ENCODE results near the gene ASPRV1. TPM values are rescaled to one million over a fixed set of nuclear protein-coding genes. Genes with fewer than 3 reads are reported as not detected.
A peak's percentile ranks its signal among the peaks of the same experiment; 100 is the strongest.

Gene ASPRV1
- total and polyA plus RNA-seq, 2 donors from 2014 or later, result 1.6 to 2.1 TPM

DNA sequence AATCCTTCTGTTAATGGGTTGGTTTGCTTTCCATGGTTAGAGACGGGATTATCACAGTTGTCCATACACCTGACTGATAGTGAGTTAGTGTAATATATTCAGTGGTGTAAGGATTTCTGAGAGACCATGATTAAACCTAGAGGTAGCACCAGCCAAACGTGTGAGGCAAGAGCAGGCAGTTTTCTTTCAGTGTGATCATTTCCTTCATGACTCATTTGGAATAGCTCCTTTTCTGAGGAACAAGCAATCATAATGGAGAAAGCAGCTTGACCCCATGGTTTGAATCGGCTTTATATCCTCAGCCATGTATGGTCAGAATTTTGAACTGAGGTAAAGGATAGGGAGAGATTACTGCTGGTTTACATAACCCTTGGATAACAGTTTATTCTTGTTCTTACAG lies 43.6 kb downstream of the ASPRV1 start:
- no peak overlapping the region for H3K9ac ChIP-seq (ENCODE audit: low read length in 3 of 3)
- H3K4me1 ChIP-seq (ENCODE audit: control insufficient read depth in 2 of 3, insufficient read depth in 2 of 3, low read depth in 1 of 3, low read length in 3 of 3), result peaks cover 0 to 2% (median 0%) of the 10 kb centered on the region in 3 donors
- no peak for TF ChIP-seq CTCF (IDR thresholded peaks at IDR 0.05; ENCODE audit: borderline replicate concordance, extremely low read depth, insufficient read depth)
- DNase-seq (no peak), FAIRE-seq (no peak)
- no peak overlapping the region for H3K27ac ChIP-seq (ENCODE audit: low read depth in 2 of 2, low read length in 2 of 2)
- H3K4me3 ChIP-seq (ENCODE audit: low read length in 3 of 3), result no peak overlapping the region
- no peaks in the 10 kb centered on the region for H3K9me3 ChIP-seq (ENCODE audit: control insufficient read depth in 2 of 3, insufficient read depth in 1 of 3, low read length in 3 of 3)
- peaks cover 0 to 8% (median 2%) of the 10 kb centered on the region in 3 donors for H3K36me3 ChIP-seq (ENCODE audit: control insufficient read depth in 2 of 3, insufficient read depth in 3 of 3, low read length in 3 of 3)
- H3K27me3 ChIP-seq (ENCODE audit: control insufficient read depth, insufficient read depth, low read length), result no peaks in the 10 kb centered on the region
- intact Hi-C loops (cut with DNase I), result no loop called here

- no peak for FAIRE-seq
- intact Hi-C loops (cut with DNase I), result no loop called here
- H3K27me3 ChIP-seq (ENCODE audit: control insufficient read depth, insufficient read depth, low read length), result no peaks in the 10 kb centered on the region
- H3K4me3 ChIP-seq (ENCODE audit: low read length in 3 of 3), result peak overlapping the region in 2 of 3 donors; percentile 55 to 66
- no peak for TF ChIP-seq CTCF (IDR thresholded peaks at IDR 0.05; ENCODE audit: borderline replicate concordance, extremely low read depth, insufficient read depth)
- no peaks in the 10 kb centered on the region for H3K9me3 ChIP-seq (ENCODE audit: control insufficient read depth in 2 of 3, insufficient read depth in 1 of 3, low read length in 3 of 3)
- H3K36me3 ChIP-seq (ENCODE audit: control insufficient read depth in 2 of 3, insufficient read depth in 3 of 3, low read length in 3 of 3), result peaks cover 0 to 2% (median 2%) of the 10 kb centered on the region in 3 donors
- H3K4me1 ChIP-seq (ENCODE audit: control insufficient read depth in 2 of 3, insufficient read depth in 2 of 3, low read depth in 1 of 3, low read length in 3 of 3), result peaks cover 0 to 2% (median 0%) of the 10 kb centered on the region in 3 donors
- no peak for DNase-seq
- H3K9ac ChIP-seq (ENCODE audit: low read length in 3 of 3), result peak overlapping the region in 2 of 3 donors; percentile 20 to 72
- H3K27ac ChIP-seq (ENCODE audit: low read depth in 2 of 2, low read length in 2 of 2), result no peak overlapping the region
Observed at GRCh38 chr2:69916106-69916505, 45.3 kb downstream of the ASPRV1 start.

DNA sequence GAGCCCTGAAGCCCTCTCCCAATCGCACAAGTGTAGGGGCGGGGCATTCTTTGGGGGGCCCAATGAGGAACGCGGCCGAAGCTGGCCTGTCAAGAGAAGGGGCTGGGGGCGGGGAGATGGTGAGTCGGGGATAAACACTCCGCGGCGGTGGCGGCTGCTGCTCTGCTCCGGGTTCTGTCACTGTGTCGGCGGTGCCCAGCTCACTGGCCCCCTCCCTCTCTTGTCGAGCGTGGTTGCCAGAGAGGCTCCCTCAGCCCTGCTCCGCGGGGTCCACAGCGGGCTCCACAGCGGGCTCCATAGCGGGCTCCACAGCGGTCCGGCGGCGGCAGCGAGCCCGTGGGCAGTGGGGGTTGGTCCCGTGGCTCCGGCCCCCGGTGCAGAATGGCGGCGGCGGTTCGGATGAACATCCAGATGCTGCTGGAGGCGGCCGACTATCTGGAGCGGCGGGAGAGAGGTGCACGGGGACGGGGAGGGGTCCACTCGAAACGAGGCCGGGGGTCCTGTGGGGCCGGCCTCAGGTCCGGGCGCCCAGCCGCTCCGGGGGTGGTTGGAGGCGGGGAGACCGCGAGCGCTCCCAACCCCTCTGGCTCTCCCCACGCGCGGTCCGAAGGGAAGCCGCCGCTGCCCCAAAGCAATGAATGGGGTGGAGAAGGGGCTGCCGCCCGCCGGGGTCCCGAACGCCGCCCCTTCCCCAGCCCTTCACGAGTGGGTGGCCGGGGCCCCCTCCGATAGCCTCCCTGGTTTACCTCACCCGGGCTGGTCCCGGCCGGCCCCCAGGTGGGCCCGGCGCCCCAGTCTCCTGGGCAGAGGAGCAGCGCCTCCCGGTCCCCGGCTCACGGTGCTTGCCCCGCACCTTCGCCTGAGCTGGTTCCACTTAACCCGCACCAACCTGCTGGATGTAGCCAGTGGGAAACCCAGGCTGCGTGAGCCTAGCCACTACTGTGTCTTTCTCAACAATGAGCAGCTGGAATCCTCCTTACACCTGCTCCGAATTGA lies 46.2 kb downstream of the ASPRV1 start, which contains the start of gene MXD1:
Gene MXD1 (plus strand): TSS at position 160 of the 996 bp plus-strand sequence. CDS start 222 bp downstream, at position 382.
- peaks cover 0 to 2% (median 2%) of the 10 kb centered on the region in 3 donors for H3K36me3 ChIP-seq (ENCODE audit: control insufficient read depth in 2 of 3, insufficient read depth in 3 of 3, low read length in 3 of 3)
- peak within 1 kb of the TSS; percentile 98 to 99 for H3K27ac ChIP-seq (ENCODE audit: low read depth in 2 of 2, low read length in 2 of 2)
- peak within 1 kb of the TSS; percentile 42 to 91 (median 91) for H3K9ac ChIP-seq (ENCODE audit: low read length in 3 of 3)
- no peak for TF ChIP-seq CTCF (IDR thresholded peaks at IDR 0.05; ENCODE audit: borderline replicate concordance, extremely low read depth, insufficient read depth)
- H3K4me1 ChIP-seq (ENCODE audit: control insufficient read depth in 2 of 3, insufficient read depth in 2 of 3, low read depth in 1 of 3, low read length in 3 of 3), result peaks cover 0 to 2% (median 0%) of the 10 kb centered on the region in 3 donors
- FAIRE-seq, result no peak
- no peaks in the 10 kb centered on the region for H3K27me3 ChIP-seq (ENCODE audit: control insufficient read depth, insufficient read depth, low read length)
- no peaks in the 10 kb centered on the region for H3K9me3 ChIP-seq (ENCODE audit: control insufficient read depth in 2 of 3, insufficient read depth in 1 of 3, low read length in 3 of 3)
- H3K4me3 ChIP-seq (ENCODE audit: low read length in 3 of 3), result peak within 1 kb of the TSS; percentile 55 to 71 (median 62)
- intact Hi-C loops (cut with DNase I), result no loop called here
- DNase-seq, result peak in 4 of 5 donors; percentile 39 to 75 (median 45)
